GM19193 (cell line): Measurements from ENCODE around the gene TMEM130.

Experiments
- POLR2A ChIP-seq: IDR thresholded peaks from 4 replicates; pipeline ENCODE4 v1.6.1; 2011; ENCODE audit not compliant: insufficient read depth, insufficient read length; ENCODE audit errors: extremely low read depth

Gene TMEM130

GRCh38 chr7:98864731-98865453 lies 4.9 kb downstream of the TMEM130 start:
- TF ChIP-seq POLR2A = no peak

GRCh38 chr7:98863601-98864000 lies 6.2 kb downstream of the TMEM130 start:
- no peak for TF ChIP-seq POLR2A

- no peak for TF ChIP-seq POLR2A
Observed at GRCh38 chr7:98862716-98863420, 6.9 kb downstream of the TMEM130 start.

- no peak for TF ChIP-seq POLR2A
Observed at GRCh38 chr7:98862203-98862602, 7.6 kb downstream of the TMEM130 start.

- TF ChIP-seq POLR2A = no peak
Observed at GRCh38 chr7:98860071-98860470, 9.7 kb downstream of the TMEM130 start.

GRCh38 chr7:98855610-98856422 lies 14.0 kb downstream of the TMEM130 start:
- no peak for TF ChIP-seq POLR2A

GRCh38 chr7:98852826-98853225 lies 17.0 kb downstream of the TMEM130 start:
- no peak for TF ChIP-seq POLR2A

GRCh38 chr7:98848918-98849317 lies 20.9 kb downstream of the TMEM130 start:
- TF ChIP-seq POLR2A = no peak

GRCh38 chr7:98841179-98841997 lies 28.4 kb downstream of the TMEM130 start:
- no peak for TF ChIP-seq POLR2A

- no peak for TF ChIP-seq POLR2A
Observed at GRCh38 chr7:98840722-98841121, 29.1 kb downstream of the TMEM130 start.

GRCh38 chr7:98840096-98840495 lies 29.7 kb downstream of the TMEM130 start:
- no peak for TF ChIP-seq POLR2A

- TF ChIP-seq POLR2A = no peak
Observed at GRCh38 chr7:98837630-98837972, 32.2 kb downstream of the TMEM130 start.

- no peak for TF ChIP-seq POLR2A
Observed at GRCh38 chr7:98836811-98837629, 32.8 kb downstream of the TMEM130 start.

GRCh38 chr7:98834949-98835348 lies 34.9 kb downstream of the TMEM130 start:
- no peak for TF ChIP-seq POLR2A
